Activated gamma-delta T cell (primary cell): ENCODE measurements around the gene HNRNPA2B1.

Source experiments
- DNase-seq: peaks from one replicate; lab custom pipeline; 2025; lab: John Stamatoyannopoulos, UW
- total RNA-seq, 2 donors: gene quantifications; one replicate each; lab custom pipeline; 2026; lab: John Stamatoyannopoulos, UW

HNRNPA2B1 gene
- total RNA-seq = 518 to 586 reads per million in 2 donors

GRCh38 chr7:26200444-26201246, at the start of gene HNRNPA2B1:
Gene HNRNPA2B1, minus strand, starts transcription at chr7:26200746. Its CDS starts 169 bp downstream, at chr7:26200577.
- DNase-seq = peak; percentile 83

- no peak for DNase-seq
Observed at GRCh38 chr7:26250239-26250638, 49.7 kb upstream of the HNRNPA2B1 start.

- no peak for DNase-seq
Observed at GRCh38 chr7:26245150-26245549, 44.6 kb upstream of the HNRNPA2B1 start.

- no peak for DNase-seq
Observed at GRCh38 chr7:26238032-26238431, 37.5 kb upstream of the HNRNPA2B1 start.

- no peak for DNase-seq
Observed at GRCh38 chr7:26237035-26237807, 36.7 kb upstream of the HNRNPA2B1 start.

GRCh38 chr7:26233902-26234511, 33.5 kb upstream of the HNRNPA2B1 start:
- DNase-seq = no peak

GRCh38 chr7:26227987-26228386, 27.4 kb upstream of the HNRNPA2B1 start:
- DNase-seq = no peak

GRCh38 chr7:26224359-26224758, 23.8 kb upstream of the HNRNPA2B1 start:
- DNase-seq = no peak

GRCh38 chr7:26216049-26216448, 15.5 kb upstream of the HNRNPA2B1 start:
- DNase-seq = no peak

- DNase-seq = no peak
Observed at GRCh38 chr7:26213807-26214515, 13.4 kb upstream of the HNRNPA2B1 start.

- DNase-seq = no peak
Observed at GRCh38 chr7:26212921-26213718, 12.6 kb upstream of the HNRNPA2B1 start.

GRCh38 chr7:26208040-26208439, 7.5 kb upstream of the HNRNPA2B1 start:
- no peak for DNase-seq

- DNase-seq = no peak
Observed at GRCh38 chr7:26203016-26203415, 2.5 kb upstream of the HNRNPA2B1 start.

GRCh38 chr7:26202019-26202990, 1.8 kb upstream of the HNRNPA2B1 start:
- peak; percentile 41 for DNase-seq

GRCh38 chr7:26201247-26202018, 887 bp upstream of the HNRNPA2B1 start, which contains the start of gene CBX3:
Gene CBX3, plus strand, starts transcription at chr7:26201745. Its CDS starts 1,254 bp downstream, at chr7:26202999.
- DNase-seq = peak; percentile 79

- peak; percentile 36 for DNase-seq
Observed at GRCh38 chr7:26200038-26200443, 505 bp downstream of the HNRNPA2B1 start.

GRCh38 chr7:26199301-26200037, 1.1 kb downstream of the HNRNPA2B1 start:
- peak; percentile 23 for DNase-seq

- no peak for DNase-seq
Observed at GRCh38 chr7:26198781-26199169, 1.8 kb downstream of the HNRNPA2B1 start.
